SK-N-MC (cell line): ENCODE measurements around the gene AIF1L.

Source experiments
- DNase-seq: peaks from one replicate; pipeline ENCODE4 v3.0.0-alpha.2; 2011; ENCODE audit warnings: low read depth, low spot score
- H3K27ac ChIP-seq: fragments of 200-600 bp; sonication (generic); 2 replicates; pipeline ENCODE4 v1.5.1; 2016; ENCODE audit warnings: mixed run types
- H3K36me3 ChIP-seq: fragments of 200-600 bp; sonication (generic); 2 replicates; pipeline ENCODE4 v1.6.1; 2017; ENCODE audit warnings: antibody characterized with exemption, low read length, mixed read lengths; ENCODE audit not compliant: insufficient read depth
- H3K4me3 ChIP-seq: fragments of 200-600 bp; sonication (generic); 2 replicates; pipeline ENCODE4 v1.5.1; 2016
- H3K9ac ChIP-seq: fragments of 200-600 bp; sonication (generic); 2 replicates; pipeline ENCODE4 v1.8.0; 2017; ENCODE audit warnings: mixed run types, mixed read lengths; ENCODE audit not compliant: insufficient read length
- H3K9me3 ChIP-seq: fragments of 200-600 bp; sonication (generic); 2 replicates; pipeline ENCODE4 v1.6.1; 2017; ENCODE audit warnings: low read depth, mild to moderate bottlenecking, antibody characterized with exemption, low read length, moderate library complexity, mixed read lengths
- EZH2 ChIP-seq: fragments of 200-600 bp; sonication (generic); IDR thresholded peaks from one replicate; pipeline ENCODE4 v1.6.1; 2017; ENCODE audit warnings: antibody characterized with exemption
- FOXP2 ChIP-seq: optimal IDR thresholded peaks from 2 replicates; pipeline ENCODE3; 2011; ENCODE audit warnings: mild to moderate bottlenecking, moderate library complexity; ENCODE audit not compliant: insufficient read depth; ENCODE audit errors: extremely low read length, control extremely low read depth
- POLR2AphosphoS5 ChIP-seq: IDR thresholded peaks from 2 replicates; pipeline ENCODE4 v1.6.1; 2012; ENCODE audit warnings: mild to moderate bottlenecking, low read depth, low read length, borderline replicate concordance

Gene AIF1L

DNA sequence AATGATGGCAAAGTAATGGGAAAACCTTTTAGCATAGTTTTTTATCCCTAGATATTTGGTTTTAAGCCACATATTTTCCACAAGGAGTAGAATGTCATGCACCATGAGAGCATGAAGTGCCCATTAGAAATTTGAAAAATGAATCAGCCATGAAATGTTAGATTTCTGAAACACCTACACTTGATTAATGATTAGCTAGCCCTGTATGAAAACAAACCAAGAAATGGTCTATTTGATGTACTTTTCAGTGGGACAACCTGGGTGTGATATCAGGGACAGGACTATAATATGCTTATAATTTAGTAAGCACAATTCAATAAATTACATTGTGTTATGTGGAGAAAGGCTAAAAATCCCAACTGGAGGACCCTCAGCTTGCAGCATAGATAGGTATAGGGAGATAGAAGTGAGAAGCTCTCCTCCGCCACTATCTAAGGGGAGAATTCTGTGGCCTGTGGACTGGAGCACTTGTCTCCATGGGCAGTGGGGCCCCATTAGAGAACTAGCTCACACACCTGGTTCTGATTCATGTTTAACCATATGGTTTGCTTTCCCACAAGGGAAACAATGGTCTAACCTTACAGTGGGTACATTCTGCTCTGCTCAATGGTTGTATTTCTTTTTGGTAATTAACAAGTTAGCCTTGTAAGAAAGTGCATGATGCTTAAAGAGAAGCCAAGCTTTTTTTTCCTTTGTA, 64.2 kb downstream of the AIF1L start:
- Histone ChIP-seq H3K9me3 (no peaks in the 10 kb centered on the region), H3K4me3 (no peak overlapping the region), H3K9ac (no peak overlapping the region), H3K27ac (no peak overlapping the region), H3K36me3 (peaks cover 54% of the 10 kb centered on the region)
- TF ChIP-seq EZH2 = no peak
- TF ChIP-seq FOXP2 = no peak
- no peak for TF ChIP-seq POLR2AphosphoS5
- DNase-seq = no peak

DNA sequence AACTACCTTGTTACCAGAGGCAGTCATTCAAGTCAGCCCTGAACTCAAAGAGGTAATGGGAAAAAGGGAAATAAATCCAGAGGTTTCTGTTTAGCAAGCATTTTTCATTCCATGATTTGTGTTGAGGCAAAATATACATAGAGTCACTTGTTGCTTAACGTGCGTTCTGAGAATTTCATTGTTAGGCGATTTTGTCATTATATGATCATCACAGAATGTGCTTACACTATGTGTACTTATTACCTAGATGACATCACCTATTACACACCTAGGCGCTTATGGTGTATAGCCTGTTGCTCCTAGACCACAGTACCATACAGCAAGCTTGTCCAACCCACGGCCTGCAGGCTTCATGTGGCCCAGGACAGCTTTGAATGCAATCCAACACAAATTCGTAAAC, 65.3 kb downstream of the AIF1L start:
- no peak overlapping the region for H3K27ac ChIP-seq
- DNase-seq = no peak
- H3K4me3 ChIP-seq = no peak overlapping the region
- peaks cover 57% of the 10 kb centered on the region for H3K36me3 ChIP-seq
- TF ChIP-seq FOXP2 (no peak), EZH2 (no peak), POLR2AphosphoS5 (no peak)
- H3K9me3 ChIP-seq = no peaks in the 10 kb centered on the region
- H3K9ac ChIP-seq = no peak overlapping the region

- no peak overlapping the region for H3K4me3 ChIP-seq
- no peaks in the 10 kb centered on the region for H3K9me3 ChIP-seq
- no peak overlapping the region for H3K9ac ChIP-seq
- no peak for DNase-seq
- peaks cover 57% of the 10 kb centered on the region for H3K36me3 ChIP-seq
- H3K27ac ChIP-seq = no peak overlapping the region
- no peak for TF ChIP-seq POLR2AphosphoS5
- TF ChIP-seq EZH2 = no peak
- TF ChIP-seq FOXP2 = no peak
These were observed 66.6 kb downstream of the AIF1L start for GRCh38 chr9:131162886-131163285.

GRCh38 chr9:131165523-131165922, 69.2 kb downstream of the AIF1L start:
- H3K27ac ChIP-seq = no peak overlapping the region
- TF ChIP-seq FOXP2 = no peak
- TF ChIP-seq EZH2 = no peak
- no peak for TF ChIP-seq POLR2AphosphoS5
- no peaks in the 10 kb centered on the region for H3K9me3 ChIP-seq
- peaks cover 51% of the 10 kb centered on the region for H3K36me3 ChIP-seq
- no peak overlapping the region for H3K9ac ChIP-seq
- no peak for DNase-seq
- H3K4me3 ChIP-seq = no peak overlapping the region

DNA sequence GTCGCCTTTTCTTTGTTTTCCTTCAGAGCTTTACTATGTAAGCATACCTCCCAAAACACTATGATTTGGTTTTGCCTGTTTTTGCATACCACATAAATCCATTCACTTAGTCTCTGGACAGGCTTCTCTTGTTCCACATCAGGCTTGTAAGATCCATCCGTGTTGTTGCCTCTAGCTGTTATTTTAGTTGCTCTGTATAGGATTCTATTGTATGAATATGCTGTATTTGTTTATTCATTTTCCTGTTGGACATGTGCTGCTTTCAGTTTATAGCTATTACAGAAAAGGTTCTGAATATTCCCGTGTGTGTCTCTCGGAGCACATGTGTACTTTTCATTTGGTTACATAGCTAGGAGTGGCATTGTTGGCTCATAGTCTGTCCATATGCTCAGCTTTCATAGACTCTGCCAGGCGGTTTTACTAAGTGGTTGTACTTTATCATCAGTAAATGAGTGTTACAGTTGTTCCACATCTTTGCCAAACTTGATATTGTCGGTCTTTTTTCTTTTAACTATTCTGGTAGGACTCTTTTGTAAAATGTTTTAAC, 70.9 kb downstream of the AIF1L start:
- TF ChIP-seq POLR2AphosphoS5 (no peak), FOXP2 (no peak), EZH2 (no peak)
- H3K9me3 ChIP-seq = no peaks in the 10 kb centered on the region

GRCh38 chr9:131167936-131168335, 71.6 kb downstream of the AIF1L start:
- no peak for TF ChIP-seq POLR2AphosphoS5
- no peak for TF ChIP-seq EZH2
- no peak for TF ChIP-seq FOXP2
- peaks cover 34% of the 10 kb centered on the region for H3K36me3 ChIP-seq
- no peak overlapping the region for H3K4me3 ChIP-seq
- H3K27ac ChIP-seq = no peak overlapping the region
- no peaks in the 10 kb centered on the region for H3K9me3 ChIP-seq
- no peak overlapping the region for H3K9ac ChIP-seq
- no peak for DNase-seq

More for the DNA sequence above, 70.9 kb downstream of the AIF1L start:
- no peak overlapping the region for H3K27ac ChIP-seq
- peaks cover 41% of the 10 kb centered on the region for H3K36me3 ChIP-seq
- no peak overlapping the region for H3K9ac ChIP-seq
- DNase-seq = no peak
- H3K4me3 ChIP-seq = no peak overlapping the region

DNA sequence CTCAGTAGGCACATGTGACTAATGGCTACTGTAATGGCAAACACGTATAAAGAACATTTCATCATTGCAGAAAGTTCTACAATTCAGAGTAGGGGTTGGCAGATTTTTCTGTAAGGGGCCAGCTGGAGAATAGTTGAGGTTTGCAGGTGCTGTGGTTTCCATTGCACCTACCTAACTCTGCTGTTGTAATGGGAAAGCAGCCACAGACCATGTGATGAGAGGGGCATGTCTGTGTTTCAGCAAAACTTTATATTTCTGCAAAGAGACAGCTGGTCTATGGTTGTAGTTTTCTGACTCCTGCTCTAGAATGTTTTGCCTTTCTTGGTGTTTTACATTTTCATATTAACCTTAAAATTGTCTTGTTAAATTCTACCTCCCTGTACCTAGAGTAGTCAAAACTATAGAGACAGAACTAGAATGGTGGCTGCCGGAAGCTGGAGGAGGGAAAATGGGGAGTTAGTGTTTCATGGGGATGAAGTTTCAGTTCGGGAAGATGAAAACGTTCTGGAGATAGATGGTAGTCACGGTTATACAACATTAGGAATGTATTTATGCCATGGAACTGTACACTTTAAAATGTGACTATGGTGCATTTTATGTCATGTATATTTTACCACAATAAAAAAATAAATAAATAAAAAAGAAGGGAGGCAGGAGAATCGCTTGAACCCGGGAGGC, 73.4 kb downstream of the AIF1L start:
- TF ChIP-seq FOXP2 (no peak), EZH2 (no peak), POLR2AphosphoS5 (no peak)
- no peaks in the 10 kb centered on the region for H3K9me3 ChIP-seq
- H3K27ac ChIP-seq = no peak overlapping the region
- no peak for DNase-seq
- H3K9ac ChIP-seq = no peak overlapping the region
- peaks cover 30% of the 10 kb centered on the region for H3K36me3 ChIP-seq
- H3K4me3 ChIP-seq = no peak overlapping the region
